SW 1271 (cell line): ENCODE data around the gene SULT2B1.

Experiments used
- DNase-seq, 2 experiments: peaks; one replicate each; lab custom pipeline; 2025; lab: John Stamatoyannopoulos, UW

The SULT2B1 gene

DNA sequence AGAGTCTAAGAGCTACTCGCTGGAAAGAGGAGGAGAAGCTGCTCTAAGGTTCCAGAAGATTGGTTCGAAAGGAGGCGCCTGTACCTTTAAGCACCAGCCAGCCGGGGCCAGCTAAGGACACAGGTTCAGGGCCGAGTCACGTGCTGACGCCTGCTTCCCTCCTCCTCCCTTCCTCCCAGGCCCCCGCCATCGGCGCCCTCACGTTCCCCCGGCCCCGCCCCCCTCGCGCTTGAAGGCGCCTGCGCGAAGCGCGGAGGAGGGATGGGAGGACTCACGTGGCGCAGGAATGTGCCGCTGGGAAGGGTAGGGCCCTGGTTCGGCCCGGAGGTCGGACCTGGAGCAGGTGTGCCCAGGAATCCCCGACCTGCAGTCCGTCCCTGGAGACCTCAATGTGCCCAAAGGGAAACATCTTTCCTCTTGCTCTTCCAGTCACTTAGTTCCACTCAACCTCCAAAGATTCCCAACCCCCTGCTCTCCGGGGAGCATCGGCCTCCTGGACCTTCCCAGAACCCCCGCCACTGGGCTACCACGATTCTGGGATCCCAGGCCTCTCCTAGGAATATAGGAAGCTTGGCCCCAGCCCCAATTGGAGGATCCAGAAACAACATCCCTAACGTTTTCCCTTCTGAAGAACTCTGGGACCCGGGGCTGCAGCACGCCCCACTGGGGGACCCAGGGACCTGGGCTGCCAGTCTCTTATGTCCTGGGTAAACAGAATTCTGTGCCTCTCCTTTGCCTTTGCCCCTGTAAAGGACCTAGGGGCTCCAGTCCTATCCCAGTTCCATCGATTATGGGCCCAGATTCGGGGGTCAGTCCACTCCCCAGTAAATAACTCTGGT lies 82.7 kb downstream of the SULT2B1 start:
- DNase-seq: peak; percentile 82 to 92

DNA sequence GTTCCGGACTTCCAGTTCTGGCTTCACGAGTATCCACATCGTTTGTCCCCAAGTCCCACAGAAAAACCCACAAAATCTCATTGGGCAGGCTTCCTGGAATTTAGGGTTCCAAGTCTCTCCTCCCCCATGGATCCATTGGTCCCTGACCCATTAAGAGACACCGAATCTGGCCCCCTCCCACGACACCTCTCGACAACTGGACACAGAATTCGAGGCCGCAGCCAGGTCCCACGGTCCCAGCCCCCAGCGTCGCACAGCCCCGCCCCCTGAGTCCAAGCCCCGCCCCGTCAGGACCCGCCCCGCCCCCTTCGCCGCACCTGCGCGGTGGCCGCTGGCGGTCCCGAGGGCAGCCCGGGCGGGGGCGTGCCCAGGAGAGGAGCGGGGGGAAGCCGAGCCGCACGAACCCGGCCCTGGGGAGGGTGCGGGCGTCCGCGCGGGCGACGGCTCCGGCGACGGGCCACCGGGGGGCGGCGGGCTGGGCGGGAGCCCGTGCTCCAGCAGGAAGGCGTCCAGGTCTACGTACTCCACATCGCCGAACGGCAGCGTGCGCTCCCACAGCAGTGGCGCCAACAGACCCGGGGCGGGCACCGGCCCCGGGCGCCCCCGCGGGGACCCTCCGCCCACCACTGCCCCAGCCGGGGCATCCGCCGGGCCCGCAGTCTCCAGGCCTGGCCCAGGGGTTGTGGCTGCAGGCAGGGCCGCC lies 83.4 kb downstream of the SULT2B1 start:
- peak in 1 of 2 experiments; percentile 42 for DNase-seq

DNA sequence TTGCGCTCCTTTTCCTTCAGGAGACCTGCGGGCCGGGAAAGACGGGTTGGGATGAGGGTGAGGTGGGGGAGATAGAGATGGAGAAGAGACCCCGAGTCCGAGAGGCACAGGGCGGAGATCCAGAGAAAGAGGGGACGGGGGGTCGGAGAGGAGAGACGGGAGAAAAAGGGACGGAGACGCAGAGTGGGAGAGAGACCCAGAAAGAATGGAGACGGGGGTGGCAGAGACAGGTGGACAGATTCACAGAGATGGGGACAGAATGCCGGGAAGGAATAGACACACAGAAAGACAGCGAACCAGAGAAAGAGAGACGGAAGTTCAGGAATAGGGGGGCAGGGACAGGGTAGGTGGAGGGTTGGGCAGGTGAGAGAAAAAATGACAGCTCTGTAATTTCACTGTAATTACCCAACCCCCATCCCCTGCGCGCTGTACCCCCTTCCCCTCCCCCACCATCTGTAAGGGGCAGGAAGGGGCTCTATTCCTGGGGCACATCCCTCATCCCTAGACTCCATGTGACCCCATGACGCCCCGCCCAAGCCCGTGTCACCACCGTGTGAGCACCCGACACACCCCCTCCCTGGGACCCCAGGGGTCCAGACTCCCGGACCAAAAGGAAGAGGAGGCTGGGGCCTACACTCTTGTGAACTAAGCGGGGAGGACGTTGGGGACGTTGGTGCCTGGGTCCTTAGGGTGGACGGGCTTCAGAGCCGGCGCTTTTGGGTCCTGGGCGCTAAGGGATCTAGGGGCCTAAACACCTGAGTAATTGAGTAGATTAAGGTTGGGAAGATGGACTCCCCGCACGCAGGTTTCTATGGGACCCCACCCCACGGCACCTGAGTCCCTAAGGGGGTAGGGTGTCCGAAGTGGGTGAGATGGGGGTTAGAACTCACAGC lies 84.2 kb downstream of the SULT2B1 start:
- no peak for DNase-seq

DNA sequence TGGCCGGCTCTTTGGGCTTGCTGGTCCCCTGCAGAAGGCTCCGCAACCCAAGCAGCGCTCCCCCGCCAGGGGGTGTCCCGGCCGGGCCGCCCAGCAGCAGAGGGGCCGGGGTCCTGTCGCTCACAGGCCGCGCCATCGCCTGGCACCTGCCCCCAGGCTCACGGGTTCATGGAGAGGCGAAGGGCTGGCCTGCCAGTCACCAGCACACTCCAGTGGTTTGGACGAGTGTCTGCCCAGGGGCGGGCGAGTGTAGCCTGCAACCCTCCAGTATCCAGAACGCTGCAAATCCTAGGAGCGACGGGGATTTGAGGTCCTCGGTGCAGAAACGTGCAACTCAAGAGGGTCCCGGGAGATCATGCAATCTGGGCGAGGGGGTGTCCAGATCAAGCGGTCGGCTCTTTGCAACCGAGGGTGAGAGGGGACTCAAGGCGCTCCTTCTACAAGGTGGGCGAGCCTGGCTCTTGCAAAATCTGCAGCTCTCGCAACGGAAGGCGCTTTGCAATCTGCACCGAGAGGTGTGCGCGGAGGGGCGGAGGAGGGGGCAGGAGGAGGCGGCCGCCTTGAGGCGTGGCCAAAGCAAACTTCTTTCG lies 85.0 kb downstream of the SULT2B1 start, which contains the start of gene DBP:
Gene DBP, minus strand, starts transcription at position 521 of the 590 bp plus-strand sequence. Its CDS starts 385 bp downstream, at position 136.
- no peak for DNase-seq

DNA sequence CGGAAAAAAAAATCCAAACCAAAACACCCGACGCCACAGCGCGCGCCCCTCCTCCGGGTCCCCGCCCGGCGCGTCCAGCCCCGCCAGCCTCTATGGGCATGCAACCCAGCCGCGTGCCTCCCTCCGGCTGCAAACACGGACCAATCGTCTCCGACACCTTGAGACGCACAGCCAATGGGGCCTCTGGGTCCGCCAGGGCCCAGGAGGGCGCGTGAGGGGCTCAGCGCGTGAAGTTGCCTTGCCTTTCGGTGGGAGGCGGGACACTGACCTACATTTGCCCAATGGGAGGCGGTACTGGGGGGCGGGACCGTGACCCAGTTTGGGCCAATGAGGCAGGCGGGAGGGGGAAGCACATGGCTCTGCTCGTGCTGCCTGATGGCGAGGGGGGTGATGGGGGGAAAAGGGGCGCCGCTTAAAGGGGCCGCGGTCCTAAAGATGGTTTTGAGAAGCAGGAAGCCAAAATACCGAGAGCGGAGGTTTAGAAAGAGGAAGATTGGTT lies 85.5 kb downstream of the SULT2B1 start:
- DNase-seq: peak; percentile 88 to 95

DNA sequence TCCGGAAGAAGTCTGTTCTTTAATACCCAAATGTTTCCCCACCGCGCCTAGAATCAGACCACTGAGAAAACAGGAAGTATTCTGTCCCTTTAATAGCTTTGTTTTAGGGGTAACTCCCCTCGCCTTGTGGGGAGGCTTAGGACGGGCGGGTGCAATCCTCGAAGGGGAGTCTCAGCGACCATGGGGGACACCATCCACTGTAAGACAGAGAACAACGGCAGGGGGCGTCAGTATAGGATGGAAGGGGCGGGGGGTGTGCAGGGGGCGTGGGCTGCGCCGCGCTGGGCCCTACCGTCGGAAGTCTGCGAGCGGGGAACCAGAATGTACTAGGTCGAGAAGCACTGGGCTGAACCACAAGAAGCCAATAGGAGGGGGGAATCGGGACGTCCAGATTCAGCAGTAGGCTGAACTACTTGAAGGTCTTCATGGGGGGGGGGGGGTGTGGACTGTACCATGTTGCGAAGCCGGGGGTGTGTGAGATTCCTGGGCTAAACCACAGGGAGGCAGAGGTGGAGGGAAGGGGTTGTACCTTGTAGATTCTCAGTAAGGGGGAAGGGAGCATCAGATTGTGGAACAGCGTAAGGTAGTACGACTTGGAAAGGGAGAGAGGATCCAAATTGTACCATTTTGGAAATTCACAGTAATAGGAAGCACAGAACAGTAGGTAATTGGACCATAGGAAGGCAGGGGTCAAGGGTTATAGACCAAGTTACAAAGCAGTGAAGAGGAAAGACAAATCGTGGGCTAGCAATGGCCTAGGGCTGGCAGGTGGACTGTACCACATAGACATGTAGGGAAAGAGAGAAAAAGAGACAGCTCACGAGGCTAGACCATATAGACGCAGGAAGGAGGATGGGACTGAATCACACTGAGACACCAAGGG lies 86.2 kb downstream of the SULT2B1 start:
- peak; percentile 51 to 86 for DNase-seq

DNA sequence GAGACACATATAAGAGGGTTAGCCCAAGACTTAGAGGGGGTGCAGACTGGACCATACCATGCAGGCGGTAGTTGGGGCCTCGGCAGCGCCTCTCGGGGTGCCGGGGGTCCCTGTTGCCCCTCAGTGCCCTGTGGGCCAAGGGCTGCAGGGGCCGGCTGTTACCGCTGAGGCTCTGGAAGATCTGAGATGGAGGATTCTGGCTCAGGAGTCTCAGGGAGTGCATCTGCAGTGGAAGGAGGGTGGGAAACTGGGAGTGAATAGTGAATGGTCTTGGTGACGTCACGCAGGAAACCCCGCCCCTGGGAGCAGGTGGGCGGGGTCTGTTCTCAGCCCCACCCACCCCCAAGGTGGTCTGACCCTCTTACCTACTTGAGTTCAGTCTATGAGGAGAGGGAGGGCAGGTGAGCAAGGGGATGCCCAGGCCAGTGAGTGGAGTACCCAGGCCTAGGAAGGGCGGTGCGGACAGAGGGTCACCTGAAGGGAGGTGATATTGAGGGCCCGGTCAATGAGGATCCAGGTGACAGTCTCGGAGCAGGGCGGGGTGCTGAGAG lies 86.9 kb downstream of the SULT2B1 start:
- no peak for DNase-seq

DNA sequence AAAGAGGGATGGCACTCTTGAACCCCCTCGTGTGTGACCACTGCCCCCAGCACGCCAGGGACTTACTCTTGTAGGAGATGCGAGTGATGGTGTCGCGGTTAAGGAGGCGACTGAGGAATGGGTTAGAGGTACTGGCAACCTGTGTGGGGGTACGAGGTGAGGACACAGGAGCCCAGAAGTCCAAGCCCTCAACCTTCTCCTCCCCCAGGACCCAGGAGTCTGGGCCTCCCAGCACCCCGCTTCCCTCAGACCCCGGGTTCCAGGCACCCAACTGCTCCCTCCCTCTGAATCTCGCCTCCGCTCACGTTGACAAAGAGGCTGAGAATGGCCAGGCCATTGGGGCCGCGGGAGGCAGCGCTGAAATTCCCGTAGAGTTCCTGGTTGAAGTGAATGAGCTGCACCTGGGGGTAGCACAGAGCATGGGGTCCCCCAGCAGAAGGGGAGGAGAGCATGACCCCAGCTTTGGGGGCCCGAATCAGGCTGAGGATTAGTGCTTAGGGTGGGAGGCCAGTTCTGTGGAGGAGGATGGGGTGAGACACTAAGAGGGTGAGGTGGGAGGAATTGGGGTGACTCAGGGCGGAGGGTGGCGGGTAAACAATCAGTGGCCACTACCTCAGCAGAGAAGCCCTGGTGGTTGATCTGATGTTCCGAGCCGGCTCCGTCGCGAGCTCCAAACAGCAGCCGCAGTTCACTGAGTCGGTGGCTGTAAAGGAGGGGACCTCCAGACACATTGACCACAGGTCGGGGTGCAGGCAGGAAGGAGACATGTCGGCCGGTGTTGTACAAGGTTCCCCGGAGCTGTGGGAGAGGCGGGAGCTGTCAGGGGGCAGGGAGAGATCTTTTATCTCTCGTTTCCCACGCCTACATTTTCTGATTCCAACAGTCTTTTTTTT lies 87.8 kb downstream of the SULT2B1 start:
- no peak for DNase-seq

DNA sequence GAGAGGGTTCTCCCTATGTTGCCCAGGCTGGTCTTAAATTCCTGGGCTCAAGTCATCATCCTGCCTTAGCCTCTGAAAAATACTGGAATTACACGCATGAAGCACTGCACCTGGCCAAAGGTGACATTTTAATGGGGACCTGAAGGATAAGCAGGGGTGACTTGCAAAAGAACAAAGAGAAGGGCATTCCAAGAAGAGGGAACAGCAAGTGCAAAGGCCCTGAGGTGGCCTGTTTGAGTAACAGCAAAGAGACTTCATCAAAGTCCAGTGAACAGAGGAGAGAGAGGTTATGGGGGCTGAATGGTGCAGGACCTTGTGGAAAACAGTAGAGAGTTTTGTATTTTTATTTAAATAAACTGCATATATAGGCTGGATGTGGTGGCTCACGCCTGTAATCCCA lies 89.9 kb downstream of the SULT2B1 start:
- DNase-seq: no peak

DNA sequence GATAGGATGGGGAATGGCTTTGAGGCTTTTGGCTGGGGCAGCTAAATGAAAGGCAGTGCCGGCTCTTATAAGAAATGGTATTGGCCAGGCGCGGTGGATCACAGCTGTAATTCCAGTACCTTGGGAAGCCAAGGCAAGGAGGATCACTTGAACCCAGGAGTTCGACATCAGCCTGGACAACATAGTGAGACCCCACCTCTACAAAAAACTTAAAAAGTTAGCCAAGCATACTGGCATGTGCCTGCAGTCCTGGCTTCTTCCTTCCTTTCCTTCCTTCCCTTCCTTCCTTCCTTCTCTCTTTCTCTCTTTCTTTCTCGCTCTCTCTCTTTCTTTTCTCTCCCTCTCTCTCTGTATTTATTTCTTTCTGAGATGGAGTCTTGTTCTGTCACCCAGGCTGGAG lies 90.9 kb downstream of the SULT2B1 start:
- DNase-seq: no peak

DNA sequence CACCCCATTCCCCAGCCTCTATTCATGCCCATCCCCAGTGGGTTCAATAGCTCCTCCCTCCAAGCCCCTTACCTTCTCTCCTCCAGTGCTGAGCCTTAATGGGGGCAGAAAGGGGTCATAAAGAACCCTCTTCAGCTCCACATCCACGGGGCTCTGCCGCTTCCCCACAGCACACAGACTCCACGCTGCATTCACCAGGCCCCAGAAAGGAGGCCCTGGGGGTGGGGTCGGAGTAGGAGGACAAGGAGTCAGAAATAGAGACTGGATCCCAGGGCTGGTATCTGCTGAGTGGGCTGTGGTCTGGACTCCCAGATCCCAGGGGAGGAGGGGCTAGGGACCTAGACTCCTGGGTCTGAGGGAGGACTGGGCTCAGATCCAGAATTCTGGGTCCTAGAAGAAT lies 92.4 kb downstream of the SULT2B1 start:
- DNase-seq: no peak

DNA sequence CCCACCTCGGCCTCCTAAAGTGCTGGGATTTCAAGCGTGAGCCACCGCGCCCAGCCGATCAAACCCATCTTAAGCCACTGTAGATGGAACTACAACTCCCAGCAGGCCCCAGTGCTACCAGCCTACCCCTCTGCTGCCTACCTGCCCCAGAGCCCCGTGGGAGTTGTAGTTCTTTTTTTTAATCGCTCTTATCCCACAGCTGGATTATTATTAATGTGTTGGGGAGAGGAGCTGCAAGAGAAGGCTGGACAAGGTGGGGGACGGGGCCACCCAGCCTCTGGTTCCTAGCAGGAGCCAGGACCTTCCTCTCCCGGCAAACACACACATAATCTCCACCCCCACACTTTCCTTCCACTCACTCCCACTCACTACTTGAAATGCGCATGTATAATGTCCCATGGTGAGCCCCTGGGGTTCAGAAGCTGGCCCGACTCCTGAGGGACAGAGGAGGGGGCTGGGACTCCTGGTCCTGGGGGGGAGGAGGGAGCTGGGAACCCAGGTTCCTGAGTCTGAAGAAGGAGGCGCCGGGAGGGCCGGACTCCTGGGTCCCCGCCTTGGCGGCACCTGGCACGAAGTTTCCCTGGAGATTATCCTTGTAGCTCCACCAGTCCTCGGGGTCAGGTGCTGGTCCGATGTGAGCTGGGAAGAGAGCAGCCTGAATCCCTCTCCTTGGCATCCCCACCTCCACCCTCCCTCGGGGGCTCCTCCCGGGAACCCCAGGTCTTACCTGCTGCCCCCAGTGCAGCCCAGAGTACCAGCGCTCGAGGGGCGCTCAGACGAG lies 93.1 kb downstream of the SULT2B1 start:
- DNase-seq: peak; percentile 18 to 76

DNA sequence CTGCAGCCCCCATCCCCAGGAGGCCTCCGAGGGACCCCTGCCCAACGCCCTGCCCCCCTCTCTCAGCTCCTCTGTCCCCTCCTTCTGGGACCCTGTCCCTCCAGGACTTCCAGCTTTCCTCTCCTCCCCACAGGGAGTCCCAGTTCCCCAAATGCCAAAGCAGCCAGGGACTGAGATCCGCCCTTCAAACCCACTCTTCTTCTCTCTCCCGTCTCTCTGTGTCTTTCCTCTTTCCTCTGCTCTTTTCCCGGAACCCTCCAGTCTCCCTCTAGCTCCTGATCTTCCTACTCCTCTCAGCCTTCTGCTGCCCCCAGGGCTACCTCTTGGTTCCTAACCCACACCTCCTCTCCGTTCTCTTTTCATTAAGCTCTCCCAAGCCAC lies 93.6 kb downstream of the SULT2B1 start:
- DNase-seq: peak in 1 of 2 experiments; percentile 46

DNA sequence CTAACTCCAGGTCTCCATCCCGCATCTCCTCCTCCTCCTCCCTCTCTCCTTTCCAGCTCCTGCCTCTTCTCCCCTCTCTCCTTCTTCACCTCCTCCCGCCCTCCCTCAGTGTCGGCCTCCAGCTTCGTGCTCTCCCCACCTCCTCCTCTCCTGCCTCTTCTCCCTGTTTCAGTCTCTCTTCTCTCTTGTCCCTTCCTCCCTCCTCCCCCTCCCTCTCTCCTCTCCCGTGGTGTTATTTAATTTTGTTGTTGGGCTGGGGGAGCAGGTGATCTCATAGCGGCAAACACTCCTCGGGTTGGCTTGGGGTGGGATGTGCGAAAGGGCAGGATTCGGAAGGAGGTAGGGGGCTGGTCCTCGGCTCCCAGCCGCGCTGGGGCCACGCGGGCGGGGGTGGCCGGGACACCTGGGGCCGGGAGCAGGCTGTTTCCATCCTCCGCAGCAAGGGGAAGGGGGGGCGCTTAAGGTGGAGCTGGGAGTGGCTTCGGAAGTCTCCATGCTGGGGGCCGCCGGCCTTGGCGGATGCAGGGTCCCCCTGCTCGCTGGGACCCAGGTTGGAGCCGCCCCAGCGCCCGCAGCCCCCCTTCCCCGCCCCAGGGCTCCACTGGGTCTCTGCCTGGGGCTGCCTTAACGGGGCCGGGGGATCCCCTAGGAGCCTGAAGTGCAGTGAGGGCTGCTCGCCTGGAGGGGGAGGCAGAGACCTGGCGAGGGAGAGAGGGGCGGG lies 94.2 kb downstream of the SULT2B1 start, which contains the start of gene CA11:
Gene CA11, minus strand, starts transcription at position 187 of the 721 bp plus-strand sequence. CDS start 555 bp downstream, outside the sequence.
- DNase-seq: peak; percentile 49 to 77

DNA sequence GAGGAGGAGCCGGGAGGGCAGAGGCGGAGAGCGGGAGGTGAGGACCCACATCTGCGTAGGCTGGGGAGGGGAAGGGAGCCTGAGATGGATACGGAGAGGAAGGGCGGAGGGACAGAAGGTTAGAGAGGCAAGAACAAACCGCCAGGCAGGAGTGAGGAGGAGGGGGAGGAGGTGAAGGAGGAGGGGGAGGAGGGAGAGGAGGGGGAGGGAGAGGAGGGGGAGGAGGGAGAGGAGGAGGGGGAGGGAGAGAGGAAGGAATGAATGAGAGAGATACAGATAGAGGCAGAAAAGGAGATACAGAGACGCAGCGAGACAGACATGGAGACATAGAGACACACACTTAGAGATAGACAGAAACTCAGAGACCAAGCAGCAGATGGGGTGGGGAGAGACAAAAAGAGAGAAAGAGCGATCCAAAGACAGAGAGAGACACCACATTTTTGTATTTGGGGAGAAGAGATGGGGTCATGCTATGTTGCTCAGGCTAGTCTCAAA lies 94.8 kb downstream of the SULT2B1 start:
- no peak for DNase-seq

DNA sequence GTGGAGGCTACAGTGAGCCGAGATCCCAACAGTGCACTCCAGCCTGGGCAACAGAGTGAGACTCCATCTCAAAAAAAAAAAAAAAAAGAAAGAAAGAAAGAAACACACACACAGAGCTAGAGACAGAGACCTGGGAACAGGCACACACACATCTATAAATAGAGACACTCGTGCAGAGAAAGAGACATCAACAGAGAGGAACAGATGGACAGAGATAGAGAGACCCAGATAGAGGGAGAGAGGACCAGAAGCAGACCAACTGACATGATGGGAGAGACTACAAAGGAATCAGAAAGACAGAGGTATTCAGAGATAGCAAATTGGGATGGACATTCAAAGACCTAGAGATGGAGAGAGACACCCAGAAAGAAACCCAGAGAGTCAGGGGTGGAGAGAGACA lies 96.2 kb downstream of the SULT2B1 start:
- DNase-seq: no peak
